ENCODE measurements around the gene ANXA8.

GRCh38 chr10:47451273-47451997 is 32.5 kb downstream of the ANXA8 start:
- no peak for TF ChIP-seq CTCF (IDR thresholded peaks at IDR 0.05)
- no peak for TF ChIP-seq POLR2A (IDR thresholded peaks at IDR 0.05)

All from Peyer's patch (tissue), 4 donors.